ENCODE data around the gene B4GALT2.

The B4GALT2 gene

GRCh38 chr1:43997295-43997999, 18.4 kb downstream of the B4GALT2 start:
- Histone ChIP-seq H2AFZ (ENCODE audit: low read length) (no peak overlapping the region), H4K20me1 (ENCODE audit: insufficient read depth, low read length) (no peaks in the 10 kb centered on the region), H3K9me2 (replicated peaks; ENCODE audit: insufficient read depth, low read length) (no peaks in the 10 kb centered on the region), H3K79me2 (ENCODE audit: low read length) (no peaks in the 10 kb centered on the region), H3K4me2 (ENCODE audit: low read depth, low read length) (no peak overlapping the region), H3K9me3 (replicated peaks; ENCODE audit: insufficient read depth, low read length) (no peaks in the 10 kb centered on the region), H3K9ac (ENCODE audit: low read length) (no peak overlapping the region), H3K36me3 (replicated peaks; ENCODE audit: insufficient read depth, low read length) (no peaks in the 10 kb centered on the region), H3K27me3 (replicated peaks; ENCODE audit: insufficient read depth, low read length) (no peaks in the 10 kb centered on the region), H3K27ac (ENCODE audit: low read length) (no peak overlapping the region), H3F3A (ENCODE audit: insufficient read depth, low read length) (peaks cover 6% of the 10 kb centered on the region), H3K4me1 (ENCODE audit: low read length) (peaks cover 4% of the 10 kb centered on the region), H3K4me3 (ENCODE audit: low read length) (no peak overlapping the region)
- TF ChIP-seq EZH2phosphoT487 (IDR thresholded peaks at IDR 0.05; ENCODE audit: low read length) (no peak), EZH2 (optimal IDR thresholded peaks at IDR 0.05; ENCODE audit: low read depth, low read length) (no peak), CTCF (IDR thresholded peaks at IDR 0.05; ENCODE audit: low read length) (no peak)
- no peak for DNase-seq

GRCh38 chr1:43998000-43998378, 19.0 kb downstream of the B4GALT2 start:
- H3K27ac ChIP-seq (ENCODE audit: low read length) = no peak overlapping the region
- H2AFZ ChIP-seq (ENCODE audit: low read length) = no peak overlapping the region
- no peak for DNase-seq
- no peaks in the 10 kb centered on the region for H3K36me3 ChIP-seq (replicated peaks; ENCODE audit: insufficient read depth, low read length)
- H3F3A ChIP-seq (ENCODE audit: insufficient read depth, low read length) = peaks cover under 1% of the 10 kb centered on the region; the same call in 1 of the 2 replicates
- H3K27me3 ChIP-seq (replicated peaks; ENCODE audit: insufficient read depth, low read length) = no peaks in the 10 kb centered on the region
- H3K9me3 ChIP-seq (replicated peaks; ENCODE audit: insufficient read depth, low read length) = no peaks in the 10 kb centered on the region
- no peak overlapping the region for H3K4me3 ChIP-seq (ENCODE audit: low read length)
- no peaks in the 10 kb centered on the region for H3K4me1 ChIP-seq (ENCODE audit: low read length)
- H3K4me2 ChIP-seq (ENCODE audit: low read depth, low read length) = no peak overlapping the region
- TF ChIP-seq EZH2phosphoT487 (IDR thresholded peaks at IDR 0.05; ENCODE audit: low read length) (no peak), EZH2 (optimal IDR thresholded peaks at IDR 0.05; ENCODE audit: low read depth, low read length) (no peak), CTCF (IDR thresholded peaks at IDR 0.05; ENCODE audit: low read length) (no peak)
- H3K79me2 ChIP-seq (ENCODE audit: low read length) = no peaks in the 10 kb centered on the region
- no peaks in the 10 kb centered on the region for H3K9me2 ChIP-seq (replicated peaks; ENCODE audit: insufficient read depth, low read length)
- no peaks in the 10 kb centered on the region for H4K20me1 ChIP-seq (ENCODE audit: insufficient read depth, low read length)
- H3K9ac ChIP-seq (ENCODE audit: low read length) = no peak overlapping the region

- Histone ChIP-seq H3K27me3 (replicated peaks; ENCODE audit: insufficient read depth, low read length) (no peaks in the 10 kb centered on the region), H3K4me1 (ENCODE audit: low read length) (no peaks in the 10 kb centered on the region), H3K27ac (ENCODE audit: low read length) (no peak overlapping the region), H3F3A (ENCODE audit: insufficient read depth, low read length) (no peaks in the 10 kb centered on the region), H3K9me2 (replicated peaks; ENCODE audit: insufficient read depth, low read length) (no peaks in the 10 kb centered on the region), H2AFZ (ENCODE audit: low read length) (no peak overlapping the region), H3K79me2 (ENCODE audit: low read length) (no peaks in the 10 kb centered on the region), H3K4me3 (ENCODE audit: low read length) (no peak overlapping the region), H4K20me1 (ENCODE audit: insufficient read depth, low read length) (no peaks in the 10 kb centered on the region), H3K9me3 (replicated peaks; ENCODE audit: insufficient read depth, low read length) (no peaks in the 10 kb centered on the region), H3K9ac (ENCODE audit: low read length) (no peak overlapping the region), H3K4me2 (ENCODE audit: low read depth, low read length) (no peak overlapping the region), H3K36me3 (replicated peaks; ENCODE audit: insufficient read depth, low read length) (no peaks in the 10 kb centered on the region)
- TF ChIP-seq EZH2phosphoT487 (IDR thresholded peaks at IDR 0.05; ENCODE audit: low read length) (no peak), CTCF (IDR thresholded peaks at IDR 0.05; ENCODE audit: low read length) (no peak), EZH2 (optimal IDR thresholded peaks at IDR 0.05; ENCODE audit: low read depth, low read length) (no peak)
- no peak for DNase-seq
These were observed 20.4 kb downstream of the B4GALT2 start for GRCh38 chr1:43999455-43999854.

Measured in MM.1S (cell line).